Measurements from ENCODE around the gene ZNF213.
A peak's percentile ranks its signal among the peaks of the same experiment; 100 is the strongest.
"Not testable (repeated sequence)": the region's sequence is repeated elsewhere in the genome, so short reads cannot be mapped to it uniquely, and the experiment has no call there.

The ZNF213 gene

DNA sequence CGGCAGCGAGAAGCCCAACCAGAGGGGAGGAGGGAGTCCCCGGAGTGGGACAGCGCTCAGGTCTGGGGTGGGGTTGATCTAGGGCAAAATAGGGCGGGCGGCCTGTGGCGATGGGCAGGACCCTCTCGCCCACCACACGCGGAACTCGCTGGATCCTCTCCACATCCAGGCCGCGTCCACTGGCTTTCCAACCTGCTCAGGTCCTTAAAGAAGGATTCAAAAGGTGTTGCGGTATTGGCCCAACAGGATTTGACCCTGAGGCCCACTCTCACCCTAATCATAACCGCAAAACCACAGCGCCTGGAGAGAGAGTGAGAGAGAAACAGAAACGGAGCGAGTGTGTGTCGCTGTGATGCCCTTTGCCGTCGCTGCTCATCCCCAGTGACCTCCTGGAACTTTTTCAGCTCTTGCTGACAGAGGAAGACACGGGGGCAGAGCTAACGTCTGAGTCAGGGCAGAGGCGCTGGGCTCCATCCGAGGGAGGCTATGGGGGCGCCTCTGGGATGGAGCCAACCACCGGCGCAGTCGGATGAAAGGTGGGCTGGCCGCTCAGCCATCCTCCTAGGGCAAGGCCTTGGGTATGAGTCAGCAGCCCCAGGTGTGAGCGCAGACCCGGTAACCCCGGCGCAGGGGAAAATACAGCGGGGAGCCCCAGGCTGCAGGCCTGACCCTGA, 36.5 kb downstream of the ZNF213 start:
- DNase-seq, result no peak

DNA sequence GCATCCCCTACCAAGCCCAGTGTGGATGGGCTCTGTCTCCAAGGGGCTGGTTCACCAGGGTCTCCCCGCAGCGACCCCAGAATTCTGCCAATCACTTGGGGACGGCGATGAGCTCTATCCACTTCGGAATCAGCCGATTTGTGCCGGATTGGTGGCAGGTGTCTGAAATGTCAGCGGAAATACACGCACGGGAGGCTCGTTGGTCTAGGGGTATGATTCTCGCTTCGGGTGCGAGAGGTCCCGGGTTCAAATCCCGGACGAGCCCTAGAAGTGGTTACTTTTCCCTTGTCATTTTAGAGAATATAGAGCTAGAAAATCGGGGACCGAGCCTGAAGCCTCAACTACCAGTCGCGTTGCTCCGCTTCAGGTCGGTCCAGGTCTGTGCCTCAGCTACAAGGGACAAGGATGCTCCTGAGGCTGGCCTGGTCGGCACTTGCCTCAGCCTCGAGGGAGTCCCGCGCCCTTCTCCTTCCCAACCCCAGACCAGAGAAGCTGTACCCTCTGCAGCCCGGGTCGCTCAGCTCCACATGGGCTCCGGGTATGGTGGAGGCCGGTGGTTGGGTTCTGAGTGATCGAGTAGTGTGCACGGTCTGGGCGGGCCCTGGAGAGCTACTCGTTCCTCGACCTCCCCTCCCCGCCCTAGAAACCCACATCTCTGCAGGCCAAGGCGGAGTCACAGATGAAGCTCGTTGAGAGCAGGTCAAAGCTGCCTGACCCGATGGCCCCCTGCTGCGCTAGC, 37.2 kb downstream of the ZNF213 start:
- DNase-seq, result peak; percentile 56

DNA sequence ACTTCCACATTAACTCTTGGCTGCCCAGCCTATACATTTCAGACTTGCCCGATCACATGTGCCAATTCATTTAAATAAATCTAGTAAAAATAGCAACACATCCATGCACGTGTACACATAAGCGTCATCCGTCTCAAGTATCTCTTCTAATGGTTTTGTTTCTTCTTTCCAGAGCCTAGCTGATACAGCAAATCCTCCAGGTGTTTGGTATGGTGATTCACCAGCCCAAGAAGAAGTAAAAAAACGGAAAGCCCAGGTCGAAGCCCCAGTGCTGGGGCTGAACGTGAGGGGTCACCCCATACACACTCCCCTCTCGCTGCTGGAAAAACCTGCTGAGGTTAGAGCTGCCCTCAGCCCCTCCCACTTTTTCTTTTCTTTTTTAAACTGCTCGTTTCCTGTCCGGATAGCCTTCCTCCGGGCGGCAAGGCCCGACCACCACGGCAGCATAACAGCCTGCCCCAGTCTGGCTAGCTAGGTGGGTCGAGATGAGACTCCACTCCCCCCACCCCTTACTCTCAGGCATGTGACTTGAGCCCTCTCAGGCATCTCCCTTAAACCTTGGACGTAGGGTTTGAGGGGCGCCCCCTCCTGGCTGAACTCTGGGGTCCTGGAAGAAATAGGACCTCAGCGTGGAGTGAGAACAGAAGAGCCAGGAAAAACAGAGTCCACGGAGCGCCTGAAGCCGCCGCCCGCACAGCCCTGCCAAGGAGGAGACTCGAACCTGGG, 39.2 kb downstream of the ZNF213 start:
- peak; percentile 25 for DNase-seq

DNA sequence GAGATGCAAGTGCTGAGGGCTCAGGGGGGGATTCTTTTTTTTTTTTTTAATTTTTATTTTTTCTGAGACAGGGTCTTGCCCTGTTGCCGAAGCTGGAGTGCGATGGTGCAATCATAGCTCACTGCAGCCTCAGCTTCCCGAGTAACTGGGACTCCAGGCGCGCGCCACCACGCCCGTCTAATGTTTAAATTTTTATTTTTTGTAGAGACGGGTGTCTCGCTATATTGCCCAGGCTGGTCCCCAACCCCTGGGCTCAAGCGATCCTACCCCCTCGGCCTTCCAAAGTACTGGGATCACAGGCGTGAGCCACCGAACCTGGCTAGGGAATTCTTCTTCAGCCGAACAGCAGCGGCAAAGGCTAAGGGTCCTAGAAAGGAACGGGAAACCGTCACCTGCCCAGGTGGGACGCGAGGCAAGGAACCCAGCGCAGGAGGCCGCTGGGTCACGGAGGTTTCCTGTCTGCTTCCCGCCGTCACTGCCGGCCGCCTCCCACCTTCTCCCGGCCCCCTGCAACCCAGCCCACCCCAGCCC, 39.9 kb downstream of the ZNF213 start:
- no peak for DNase-seq

- peak; percentile 80 for DNase-seq
These were observed 40.6 kb downstream of the ZNF213 start for GRCh38 chr16:3175157-3176093.

GRCh38 chr16:3179651-3180050, 44.8 kb downstream of the ZNF213 start:
- no peak for DNase-seq

GRCh38 chr16:3180445-3180878, 45.6 kb downstream of the ZNF213 start:
- peak; percentile 52 for DNase-seq

- DNase-seq, result not testable (repeated sequence)
These were observed 47.4 kb downstream of the ZNF213 start for GRCh38 chr16:3182293-3182607.

DNA sequence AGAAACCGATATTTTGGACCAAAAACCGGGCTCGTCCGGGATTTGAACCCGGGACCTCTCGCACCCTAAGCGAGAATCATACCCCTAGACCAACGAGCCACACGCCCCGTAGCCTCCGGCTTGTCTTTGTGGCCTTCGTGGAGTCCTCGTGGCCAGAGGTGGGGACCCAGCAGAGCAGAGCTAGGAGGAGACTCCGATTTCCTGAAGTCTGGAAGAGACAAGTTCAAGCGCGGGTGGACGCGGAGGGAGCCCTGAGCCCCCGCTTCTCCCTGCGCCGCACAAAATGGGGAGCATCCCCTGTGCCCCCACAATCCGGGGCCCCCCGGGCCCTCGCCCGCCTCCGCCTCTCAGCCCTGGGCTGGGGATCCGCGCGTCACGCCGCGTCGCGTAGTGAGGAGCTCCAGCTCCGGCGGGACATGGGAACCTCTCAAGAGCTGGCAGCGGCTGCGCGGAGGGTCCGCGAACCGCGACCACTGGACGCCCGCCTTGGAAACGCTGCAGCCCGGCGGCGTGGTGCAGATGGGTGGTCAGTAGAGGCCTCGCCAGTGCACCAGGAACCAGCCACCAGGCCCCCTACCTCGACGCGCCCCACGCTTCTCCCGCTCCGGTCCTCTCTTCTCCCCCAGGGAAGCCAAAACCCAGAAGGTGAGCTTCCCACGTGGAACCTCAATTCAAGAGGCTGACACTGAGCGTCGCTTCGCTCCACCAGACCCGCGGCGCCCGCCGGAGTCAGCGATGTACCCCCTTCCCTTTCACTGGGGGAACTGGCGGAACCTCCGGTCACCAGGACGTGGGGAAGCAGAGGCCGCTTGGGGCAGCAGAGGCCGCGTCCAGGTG, 48.0 kb downstream of the ZNF213 start:
- peak; percentile 81 for DNase-seq

DNA sequence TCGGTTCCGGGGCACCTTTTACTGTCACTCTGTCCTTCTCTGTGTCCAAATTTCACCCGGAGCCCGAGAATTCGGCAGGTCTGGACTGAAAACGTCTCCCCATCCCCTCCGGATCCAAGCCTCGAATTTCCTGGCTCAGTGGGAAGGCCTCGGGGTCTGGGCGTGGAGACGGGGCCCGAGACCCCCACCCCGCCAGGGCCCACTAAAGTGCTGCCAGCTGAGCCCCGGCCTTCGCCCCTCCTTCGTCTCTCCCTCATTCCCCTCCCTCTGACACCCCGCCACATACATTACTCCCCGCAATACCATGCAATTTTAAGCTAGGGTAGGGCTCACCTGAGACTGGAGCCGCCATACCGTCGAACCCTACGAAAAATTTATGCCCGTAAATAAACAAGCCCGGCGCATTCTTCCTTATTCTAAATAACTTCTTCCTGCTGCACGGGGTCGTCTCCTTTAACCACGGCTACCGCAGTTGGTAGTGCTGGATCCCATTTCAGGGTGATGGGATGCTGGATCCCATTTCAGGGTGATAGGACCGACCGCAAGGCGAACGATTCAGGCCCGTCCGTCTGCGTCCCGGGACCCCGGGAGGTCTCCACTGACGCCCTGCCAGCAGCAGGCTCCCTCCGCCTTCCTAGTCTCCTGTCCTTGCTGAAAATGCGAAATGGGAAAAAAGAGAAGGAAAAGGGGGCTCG, 48.8 kb downstream of the ZNF213 start:
- no peak for DNase-seq

GRCh38 chr16:3186946-3187690, 52.3 kb downstream of the ZNF213 start:
- no peak for DNase-seq

DNA sequence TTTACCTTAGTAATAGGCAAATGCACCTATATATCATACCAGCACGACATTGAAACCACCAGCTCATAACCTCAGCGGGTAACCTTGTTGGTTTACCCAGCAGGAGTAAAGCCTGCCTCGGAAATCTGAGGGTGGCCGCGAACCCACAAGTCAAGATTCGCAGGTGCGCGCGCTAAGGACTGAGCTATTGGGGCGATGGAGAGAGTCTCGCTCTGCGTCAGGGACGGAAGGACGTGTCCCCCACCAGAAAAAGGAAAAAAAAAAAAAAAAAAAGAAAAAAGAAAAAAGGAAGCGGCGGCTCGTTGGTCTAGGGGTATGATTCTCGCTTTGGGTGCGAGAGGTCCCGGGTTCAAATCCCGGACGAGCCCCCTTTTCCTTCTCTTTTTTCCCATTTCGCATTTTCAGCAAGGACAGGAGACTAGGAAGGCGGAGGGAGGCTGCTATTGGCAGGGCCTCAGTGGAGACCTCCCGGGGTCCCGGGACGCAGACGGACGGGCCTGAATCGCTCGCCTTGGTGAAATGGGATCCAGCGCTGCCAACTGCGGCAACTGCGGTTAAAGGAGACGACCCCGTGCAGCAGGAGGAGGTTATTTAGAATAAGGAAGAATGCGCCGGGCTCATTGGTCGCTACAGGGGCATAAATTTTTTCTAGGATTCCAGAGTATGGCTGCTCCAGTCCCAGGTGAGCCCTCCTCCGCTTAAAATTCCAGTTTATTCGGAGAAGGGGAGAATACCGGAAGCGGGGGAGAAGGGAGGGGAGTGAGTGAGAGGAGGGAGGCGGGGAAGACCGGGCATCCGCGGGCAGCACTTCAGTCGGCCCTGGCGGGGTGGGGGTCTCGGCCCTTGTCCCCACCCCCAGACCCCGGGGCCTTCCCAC, 53.2 kb downstream of the ZNF213 start, which contains the start of gene OR1F1:
Gene OR1F1 (plus strand): TSS at position 407 of the 877 bp plus-strand sequence.
- peak; percentile 78 for DNase-seq

DNA sequence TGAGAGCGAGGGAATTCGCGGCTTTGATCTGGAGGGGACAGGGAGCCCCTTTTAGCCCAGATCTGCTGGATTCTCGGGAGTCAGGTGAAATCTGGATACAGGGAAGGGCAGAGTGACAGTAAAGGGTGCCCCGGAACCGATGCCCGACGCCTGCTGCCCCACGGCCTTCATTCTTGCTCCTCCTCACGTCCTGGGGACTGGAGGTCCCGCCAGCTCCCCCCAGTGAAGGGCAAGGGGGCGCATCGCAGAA, 53.8 kb downstream of the ZNF213 start:
- no peak for DNase-seq

DNA sequence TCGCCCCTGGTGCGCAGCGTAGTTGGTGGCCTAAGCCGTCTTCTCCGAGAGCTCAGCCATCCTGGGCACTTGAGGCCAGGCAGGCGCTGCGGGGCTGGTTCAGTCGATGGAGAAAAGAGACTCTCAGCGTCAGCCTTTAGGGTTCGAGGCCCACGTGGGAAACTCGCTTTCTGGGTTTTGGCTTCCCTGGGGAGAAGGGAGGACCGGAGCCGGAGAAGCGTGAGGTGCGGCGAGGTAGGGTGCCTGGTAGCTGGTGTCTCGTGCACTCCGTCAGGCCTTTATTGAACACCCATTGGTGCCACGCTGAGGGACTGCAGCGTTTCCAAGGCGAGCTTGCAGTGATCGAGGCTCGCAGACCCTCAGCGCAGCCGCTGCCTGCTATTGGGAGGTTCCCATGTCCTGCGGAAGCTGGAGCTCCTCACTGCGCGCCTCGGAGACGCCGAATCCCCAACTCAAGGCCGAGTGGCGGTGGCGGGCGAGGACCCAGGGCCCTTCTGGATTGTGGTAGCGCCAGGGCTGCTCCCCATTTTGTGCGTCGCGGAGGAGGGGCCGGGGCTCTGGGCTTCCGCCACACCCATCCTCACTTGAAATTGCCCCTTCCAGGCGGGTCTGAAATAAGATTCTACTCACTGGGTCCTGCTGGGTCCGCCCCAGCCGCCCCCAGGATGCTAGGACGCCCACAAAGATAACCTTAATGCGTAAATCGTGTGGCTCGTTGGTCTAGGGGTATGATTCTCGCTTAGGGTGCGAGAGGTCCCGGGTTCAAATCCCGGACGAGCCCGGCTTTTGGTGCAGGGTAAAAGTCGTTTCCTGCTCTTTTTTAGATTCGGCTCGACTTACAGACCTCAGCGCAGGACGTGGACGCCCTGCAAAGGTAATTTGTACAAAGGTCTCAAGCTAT, 54.3 kb downstream of the ZNF213 start:
- peak; percentile 81 for DNase-seq

DNA sequence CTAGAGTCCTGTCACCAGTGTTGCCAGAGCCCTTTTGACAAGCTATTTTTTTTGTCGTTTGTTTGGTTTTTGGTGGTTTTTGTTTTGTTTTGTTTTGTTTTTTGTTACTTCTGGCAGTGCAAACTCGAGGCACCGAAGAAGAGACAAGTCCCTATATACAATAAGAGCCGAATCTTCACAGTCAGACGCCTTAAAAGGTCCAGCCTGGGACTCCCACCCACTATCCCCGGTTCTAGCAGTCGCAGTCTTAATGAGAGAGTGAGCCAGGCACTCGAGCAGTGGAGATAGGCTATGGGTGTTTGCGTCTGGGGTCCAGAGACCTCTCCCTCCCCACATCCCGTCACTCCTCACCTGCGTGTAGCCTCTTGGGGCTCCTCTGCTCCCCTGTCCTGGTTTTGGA, 55.0 kb downstream of the ZNF213 start:
- no peak for DNase-seq

GRCh38 chr16:3190949-3191353, 56.1 kb downstream of the ZNF213 start:
- DNase-seq, result no peak
